Tibial artery (tissue), 4 donors: ENCODE measurements around the gene KCNQ1.

Experiments used
- DNase-seq, 2 donors: peaks; one replicate each; pipeline ENCODE4 v3.0.0-alpha.2; 2019
- H3K27ac ChIP-seq, 2 donors: fragments of 200-600 bp; sonication (generic) in 1 of 2; 1 replicate in 1 of 2; 2 replicates in 1 of 2; pipeline ENCODE4 v1.5.1; 2018 to 2019; ENCODE audit warnings: mild to moderate bottlenecking in 1 of 2
- H3K27me3 ChIP-seq, 2 donors: fragments of 200-600 bp; sonication (generic) in 1 of 2; one replicate each; pipeline versions ENCODE4 v1.5.1 to v1.6.0; 2016 to 2019
- H3K36me3 ChIP-seq, 3 donors: fragments of 200-600 bp; sonication (generic) in 2 of 3; one replicate each; pipeline ENCODE4 v1.5.1; 2016 to 2019; ENCODE audit warnings: mild to moderate bottlenecking in 2 of 3
- H3K4me1 ChIP-seq, 4 donors: fragments of 200-600 bp; sonication (generic) in 2 of 4; 1 replicate in 3 of 4; 2 replicates in 1 of 4; pipeline ENCODE4 v1.5.1; 2016 to 2019
- H3K4me3 ChIP-seq, 2 donors: fragments of 200-600 bp; sonication (generic) in 1 of 2; 1 replicate in 1 of 2; 2 replicates in 1 of 2; pipeline ENCODE4 v1.5.1; 2018 to 2019; ENCODE audit warnings: mild to moderate bottlenecking in 2 of 2
- H3K9me3 ChIP-seq, 3 donors: fragments of 200-600 bp; sonication (generic) in 1 of 3; one replicate each; pipeline ENCODE4 v1.5.1; 2016 to 2019
- intact Hi-C: fragments of 100-400 bp; cut with DNase I; formaldehyde crosslinking; loops from one replicate; pipeline ENCODE4 v1.15.0; 2023; ENCODE audit warnings: low total_unique reads
- TF ChIP-seq, protein P1 (sequence below), 2 experiments: fragments of 200-600 bp in 1 of 2; fragments of 450-650 bp in 1 of 2; IDR thresholded peaks; one replicate each; pipeline ENCODE4 v1.5.1; 2017 to 2019; ENCODE audit warnings: antibody characterized with exemption in 2 of 2, mild to moderate bottlenecking in 1 of 2, moderate library complexity in 1 of 2

The KCNQ1 gene

DNA sequence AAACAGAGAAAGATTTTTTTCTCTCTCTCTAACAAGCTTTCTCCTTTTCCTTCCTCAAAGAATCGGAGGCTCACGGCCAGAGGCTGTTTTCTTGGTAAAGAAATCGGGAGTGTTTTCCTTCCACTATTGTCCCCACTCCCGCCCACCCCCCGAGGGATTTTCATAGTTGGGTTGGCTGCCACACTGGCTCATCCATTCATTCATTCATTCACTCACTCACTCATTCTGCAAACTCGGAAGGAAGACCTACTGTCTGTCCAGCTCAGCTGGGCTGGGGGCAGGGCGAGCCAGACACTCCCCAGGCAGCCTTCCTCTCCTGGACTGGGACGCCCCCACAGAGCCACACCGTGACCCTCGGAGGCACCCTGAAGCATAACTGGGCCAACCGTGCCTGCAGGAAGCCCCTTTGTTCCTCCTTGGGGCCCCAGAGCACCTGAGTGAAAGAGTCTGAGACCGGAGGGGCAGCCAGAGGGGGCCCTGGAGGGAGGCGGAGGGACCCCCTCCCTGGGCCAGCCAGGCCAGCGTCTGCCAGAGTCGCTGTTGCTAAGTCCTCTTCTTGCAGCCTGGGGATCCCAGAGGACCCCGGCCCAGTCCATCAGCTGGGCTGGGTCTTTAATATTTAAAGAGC is 423.8 kb downstream of the KCNQ1 start:
- no peaks in the 10 kb centered on the region for H3K36me3 ChIP-seq
- peaks cover 0 to 10% (median 0%) of the 10 kb centered on the region in 4 donors for H3K4me1 ChIP-seq
- TF ChIP-seq, protein P1, sequence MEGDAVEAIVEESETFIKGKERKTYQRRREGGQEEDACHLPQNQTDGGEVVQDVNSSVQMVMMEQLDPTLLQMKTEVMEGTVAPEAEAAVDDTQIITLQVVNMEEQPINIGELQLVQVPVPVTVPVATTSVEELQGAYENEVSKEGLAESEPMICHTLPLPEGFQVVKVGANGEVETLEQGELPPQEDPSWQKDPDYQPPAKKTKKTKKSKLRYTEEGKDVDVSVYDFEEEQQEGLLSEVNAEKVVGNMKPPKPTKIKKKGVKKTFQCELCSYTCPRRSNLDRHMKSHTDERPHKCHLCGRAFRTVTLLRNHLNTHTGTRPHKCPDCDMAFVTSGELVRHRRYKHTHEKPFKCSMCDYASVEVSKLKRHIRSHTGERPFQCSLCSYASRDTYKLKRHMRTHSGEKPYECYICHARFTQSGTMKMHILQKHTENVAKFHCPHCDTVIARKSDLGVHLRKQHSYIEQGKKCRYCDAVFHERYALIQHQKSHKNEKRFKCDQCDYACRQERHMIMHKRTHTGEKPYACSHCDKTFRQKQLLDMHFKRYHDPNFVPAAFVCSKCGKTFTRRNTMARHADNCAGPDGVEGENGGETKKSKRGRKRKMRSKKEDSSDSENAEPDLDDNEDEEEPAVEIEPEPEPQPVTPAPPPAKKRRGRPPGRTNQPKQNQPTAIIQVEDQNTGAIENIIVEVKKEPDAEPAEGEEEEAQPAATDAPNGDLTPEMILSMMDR (IDR thresholded peaks at IDR 0.05) = no peak
- H3K4me3 ChIP-seq = peak overlapping the region in 1 of 2 donors; percentile 12
- no peak overlapping the region for H3K27ac ChIP-seq
- no peak for DNase-seq
- H3K27me3 ChIP-seq = peaks cover 0 to 69% of the 10 kb centered on the region in 2 donors
- intact Hi-C loops = no loop called here
- no peaks in the 10 kb centered on the region for H3K9me3 ChIP-seq

DNA sequence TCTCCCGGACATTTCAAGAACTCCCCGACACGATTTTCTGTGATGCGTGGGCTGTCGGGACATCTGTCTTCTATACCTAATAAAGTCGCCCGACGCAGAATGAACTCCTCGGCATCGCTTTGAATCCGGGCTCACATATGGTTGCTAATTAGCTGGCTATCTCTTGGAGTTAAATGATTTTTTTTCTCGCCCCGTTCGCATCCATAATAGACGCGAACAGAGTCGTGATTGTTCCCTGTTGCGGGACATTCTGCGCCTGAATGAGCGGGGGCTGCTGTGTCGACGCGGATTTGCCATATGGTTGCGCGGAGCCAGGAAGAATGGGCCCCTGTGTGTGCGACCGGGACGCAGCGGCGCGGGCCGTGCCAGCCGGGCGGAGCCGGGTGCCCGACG is 424.3 kb downstream of the KCNQ1 start:
- Histone ChIP-seq H3K27ac (no peak overlapping the region), H3K4me3 (no peak overlapping the region), H3K9me3 (no peaks in the 10 kb centered on the region), H3K27me3 (peaks cover 0 to 65% of the 10 kb centered on the region in 2 donors), H3K36me3 (no peaks in the 10 kb centered on the region), H3K4me1 (peaks cover 0 to 10% (median 0%) of the 10 kb centered on the region in 4 donors)
- intact Hi-C loops = no loop called here
- TF ChIP-seq, protein P1 (IDR thresholded peaks at IDR 0.05) = no peak
- no peak for DNase-seq

DNA sequence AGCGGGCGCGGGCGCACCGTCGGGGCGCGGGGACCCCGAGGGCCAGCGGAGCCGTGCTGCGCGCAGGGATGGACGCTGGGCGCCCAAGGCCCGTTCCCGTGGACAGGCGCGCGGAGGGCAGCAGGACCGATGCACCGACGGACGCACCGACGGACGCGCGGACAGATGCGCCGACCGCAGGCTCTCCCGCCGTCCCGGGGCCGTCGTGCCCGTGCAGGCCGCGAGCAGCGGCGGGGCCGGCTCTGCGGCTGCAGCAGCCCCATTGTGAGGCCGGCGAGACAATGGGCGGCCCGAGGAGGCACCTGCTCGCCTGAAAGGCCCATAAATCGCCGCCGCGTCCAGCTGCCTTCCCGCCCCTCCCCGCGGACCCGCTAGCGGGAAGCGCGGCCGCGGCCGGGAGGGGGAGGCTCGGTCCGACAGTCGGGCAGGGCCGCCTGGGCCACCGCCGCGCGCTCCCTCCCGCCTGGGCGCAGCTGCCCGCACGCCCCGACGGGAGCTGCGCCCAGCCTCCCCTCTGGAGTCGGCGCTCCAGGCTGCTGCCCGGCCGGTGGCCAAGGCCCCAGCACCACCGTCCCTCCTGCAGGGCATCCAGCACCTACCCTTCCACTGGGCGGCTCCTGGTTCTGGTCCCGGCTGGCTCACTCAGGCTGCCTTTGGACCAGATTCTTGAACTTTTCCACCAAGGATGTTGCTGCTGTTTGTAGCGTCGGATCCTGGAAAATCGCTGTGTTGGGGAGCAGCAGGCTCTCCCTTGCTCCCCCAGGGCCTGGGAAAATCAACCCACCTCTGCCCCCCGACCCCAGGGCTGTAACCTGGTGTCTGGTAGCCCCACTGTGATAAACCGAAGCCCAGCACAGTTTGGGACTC is 425.0 kb downstream of the KCNQ1 start:
- Histone ChIP-seq H3K4me3 (no peak overlapping the region), H3K4me1 (peaks cover 0 to 10% (median 0%) of the 10 kb centered on the region in 4 donors), H3K27ac (no peak overlapping the region), H3K27me3 (peaks cover 0 to 66% of the 10 kb centered on the region in 2 donors), H3K36me3 (peaks cover 0 to under 1% (median 0%) of the 10 kb centered on the region in 3 donors), H3K9me3 (no peaks in the 10 kb centered on the region)
- intact Hi-C loops = no loop called here
- DNase-seq = no peak
- TF ChIP-seq, protein P1 (IDR thresholded peaks at IDR 0.05) = no peak

DNA sequence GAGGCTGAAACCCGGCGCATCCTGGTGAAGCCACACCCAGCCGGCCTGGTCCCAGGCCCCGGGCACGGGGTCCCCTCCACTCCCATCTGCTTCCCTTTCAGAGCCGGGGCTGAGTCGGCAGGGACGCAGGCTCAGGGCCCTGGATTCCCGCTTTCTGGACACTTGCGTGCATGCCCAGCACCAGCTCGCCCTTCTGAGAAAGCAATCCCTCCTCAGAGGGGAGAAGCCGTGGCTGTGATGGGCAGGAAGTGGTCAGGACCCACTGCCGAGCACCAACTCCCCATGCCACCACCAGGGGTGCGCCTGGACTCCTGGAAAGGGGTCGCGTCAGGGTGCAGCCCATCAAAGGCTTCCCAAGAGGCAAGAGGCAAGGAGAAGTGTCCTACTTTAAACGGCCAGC is 425.7 kb downstream of the KCNQ1 start:
- TF ChIP-seq, protein P1 (IDR thresholded peaks at IDR 0.05) = no peak
- intact Hi-C loops = no loop called here
- Histone ChIP-seq H3K4me1 (peaks cover 0 to 10% (median 0%) of the 10 kb centered on the region in 4 donors), H3K9me3 (no peaks in the 10 kb centered on the region), H3K27ac (no peak overlapping the region), H3K27me3 (peaks cover 0 to 67% of the 10 kb centered on the region in 2 donors), H3K4me3 (no peak overlapping the region), H3K36me3 (peaks cover 0 to 3% (median 0%) of the 10 kb centered on the region in 3 donors)
- DNase-seq = no peak

DNA sequence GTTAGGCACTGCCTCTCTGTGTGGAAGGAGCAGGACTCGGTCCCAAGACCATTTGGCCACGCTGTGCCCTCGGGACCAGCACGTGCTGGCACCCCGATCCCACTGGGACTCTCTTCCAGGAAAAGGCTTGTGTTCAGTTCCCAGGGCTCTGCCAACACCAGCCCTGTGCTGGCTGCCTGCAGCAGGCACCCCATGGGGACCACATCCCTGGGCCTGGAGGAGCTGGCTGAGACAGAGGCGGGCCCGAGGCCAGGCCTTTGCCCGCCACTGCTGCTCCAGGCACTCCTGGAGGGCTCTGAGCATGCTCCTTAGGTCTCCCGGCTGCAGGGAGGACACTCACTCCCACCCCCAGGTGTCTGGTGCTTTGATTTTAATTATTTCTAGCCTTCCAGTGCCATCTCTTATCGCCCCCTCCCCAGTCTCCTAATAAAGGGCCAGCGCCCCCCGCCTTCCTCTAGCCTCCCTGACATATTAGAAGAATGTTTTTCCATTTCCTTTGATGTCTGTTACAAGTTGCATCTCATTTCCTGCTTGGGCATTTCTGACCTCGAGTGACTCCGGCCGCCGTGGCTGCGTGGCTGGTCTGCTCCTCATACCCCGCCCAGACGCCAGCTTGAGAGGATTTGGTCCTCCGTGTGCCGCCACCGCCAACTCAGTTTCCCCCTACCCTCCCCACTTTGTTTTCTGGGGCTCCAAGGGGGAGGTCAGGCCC is 426.3 kb downstream of the KCNQ1 start:
- Histone ChIP-seq H3K27me3 (peaks cover 0 to 62% of the 10 kb centered on the region in 2 donors), H3K4me1 (peaks cover 0 to 10% (median 0%) of the 10 kb centered on the region in 4 donors), H3K4me3 (no peak overlapping the region), H3K36me3 (peaks cover 0 to 3% (median 0%) of the 10 kb centered on the region in 3 donors), H3K27ac (no peak overlapping the region), H3K9me3 (no peaks in the 10 kb centered on the region)
- intact Hi-C loops = no loop called here
- TF ChIP-seq, protein P1 (IDR thresholded peaks at IDR 0.05) = no peak
- DNase-seq = no peak
